ENCODE data around the gene PAH. TPM values are rescaled to one million over a fixed set of nuclear protein-coding genes. Genes with fewer than 3 reads are reported as not detected.

The PAH gene
- total and polyA plus RNA-seq, 8 donors = 5.9 to 89.3 (median 16.3) TPM

GRCh38 chr12:102948941-102949352 is 31.9 kb upstream of the PAH start:
- H3K36me3 ChIP-seq = no peaks in the 10 kb centered on the region
- FAIRE-seq (no peak), ATAC-seq (peak in 3 of 4 donors; percentile 42 to 55 (median 51)), DNase-seq (peak in 3 of 6 donors; percentile 55 to 84 (median 64))
- H3K27me3 ChIP-seq = no peaks in the 10 kb centered on the region
- TF ChIP-seq CTCF (IDR thresholded peaks at IDR 0.05) = peak; percentile 79 to 93 (median 84)
- no peak overlapping the region for H3K27ac ChIP-seq
- H3K4me3 ChIP-seq = no peak overlapping the region
- 7 to 8% methylated on average over 11 of the region's 11 CpGs for WGBS, 2 donors
- no peaks in the 10 kb centered on the region for H3K4me1 ChIP-seq
- H3K9me3 ChIP-seq = no peaks in the 10 kb centered on the region
- intact Hi-C loops (cut with DNase I) = loop anchor here in 1 of 3 donors (5.0 kb wide), 1 partner anchor 593 kb away; no protein-coding TSS in a partner anchor

GRCh38 chr12:102946042-102946441 is 29.0 kb upstream of the PAH start:
- Histone ChIP-seq H3K4me3 (no peak overlapping the region), H3K9me3 (no peaks in the 10 kb centered on the region), H3K4me1 (no peaks in the 10 kb centered on the region), H3K27ac (no peak overlapping the region), H3K27me3 (no peaks in the 10 kb centered on the region), H3K36me3 (no peaks in the 10 kb centered on the region)
- DNase-seq (no peak), ATAC-seq (no peak), FAIRE-seq (no peak)
- 63 to 72% methylated on average over 2 of the region's 2 CpGs for WGBS, 2 donors
- TF ChIP-seq CTCF (IDR thresholded peaks at IDR 0.05) = no peak
- intact Hi-C loops (cut with DNase I) = loop anchor here in 1 of 3 donors (5.0 kb wide), 1 partner anchor 596 kb away; no protein-coding TSS in a partner anchor

- H3K9me3 ChIP-seq = no peaks in the 10 kb centered on the region
- WGBS, 2 donors = 75 to 82% methylated on average over 2 of the region's 2 CpGs
- H3K4me1 ChIP-seq = no peaks in the 10 kb centered on the region
- H3K27ac ChIP-seq = no peak overlapping the region
- no peak for TF ChIP-seq CTCF (IDR thresholded peaks at IDR 0.05)
- H3K27me3 ChIP-seq = no peaks in the 10 kb centered on the region
- ATAC-seq (no peak), DNase-seq (no peak), FAIRE-seq (no peak)
- no peak overlapping the region for H3K4me3 ChIP-seq
- intact Hi-C loops (cut with DNase I) = no loop called here
- H3K36me3 ChIP-seq = no peaks in the 10 kb centered on the region
Measured at GRCh38 chr12:102939670-102940222, 22.7 kb upstream of the PAH start.

GRCh38 chr12:102939059-102939458 is 22.0 kb upstream of the PAH start:
- WGBS, 2 donors = 56 to 64% methylated on average over 2 of the region's 2 CpGs
- H3K27me3 ChIP-seq = no peaks in the 10 kb centered on the region
- no peak for ATAC-seq
- no peak for DNase-seq
- H3K27ac ChIP-seq = no peak overlapping the region
- H3K9me3 ChIP-seq = no peaks in the 10 kb centered on the region
- no peak for FAIRE-seq
- no peaks in the 10 kb centered on the region for H3K4me1 ChIP-seq
- no peak overlapping the region for H3K4me3 ChIP-seq
- no peak for TF ChIP-seq CTCF (IDR thresholded peaks at IDR 0.05)
- H3K36me3 ChIP-seq = no peaks in the 10 kb centered on the region
- intact Hi-C loops (cut with DNase I) = no loop called here

- FAIRE-seq (no peak), DNase-seq (no peak), ATAC-seq (no peak)
- no peak overlapping the region for H3K4me3 ChIP-seq
- no peak for TF ChIP-seq CTCF (IDR thresholded peaks at IDR 0.05)
- H3K27me3 ChIP-seq = no peaks in the 10 kb centered on the region
- H3K27ac ChIP-seq = no peak overlapping the region
- no peaks in the 10 kb centered on the region for H3K36me3 ChIP-seq
- H3K9me3 ChIP-seq = no peaks in the 10 kb centered on the region
- intact Hi-C loops (cut with DNase I) = no loop called here
- H3K4me1 ChIP-seq = no peaks in the 10 kb centered on the region
- WGBS, 2 donors = 36 to 58% methylated on average over 1 of the region's 1 CpG
Measured at GRCh38 chr12:102933168-102933567, 16.1 kb upstream of the PAH start.

All from pancreas (tissue), 10 donors.